Naive thymus-derived CD8-positive, alpha-beta T cell (primary cell): ENCODE results near the gene SPRY4. TPM values are rescaled to one million over a fixed set of nuclear protein-coding genes. Genes with fewer than 3 reads are reported as not detected.

ENCODE experiments used
- polyA plus RNA-seq, 3 donors: library from polyadenylated mRNA; unstranded; fragments of 300-500 nt; fragmentation: Illumina TruSeq; gene quantifications; one replicate each; pipeline ENCODE4 v1.2.3, GENCODE V29; 2021
- total RNA-seq, 8 experiments: library from RNA in 2 of 8; stranded (reverse) in 2 of 8; gene quantifications; one replicate each; pipeline ENCODE4 v1.2.3 and lab custom pipeline; 2021 to 2026

SPRY4 gene
- total and polyA plus RNA-seq, 5 experiments from 2014 or later = not detected

Other genes with a start within 250 kb of the SPRY4 start
- 100 to 1,000 TPM; 123 to 125 TPM for gene NDFIP1, start 216.2 kb downstream of the SPRY4 start, total RNA-seq
- 100 to 1,000 TPM; 102 to 144 (median 127) TPM for gene NDFIP1, start 216.2 kb downstream of the SPRY4 start, polyA plus RNA-seq